Gastrocnemius medialis (tissue), 4 donors: Measurements from ENCODE around the gene LRIG2. TPM values are rescaled to one million over a fixed set of nuclear protein-coding genes. Genes with fewer than 3 reads are reported as not detected.
"Not testable (repeated sequence)": the region's sequence is repeated elsewhere in the genome, so short reads cannot be mapped to it uniquely, and the experiment has no call there.

Experiments used
- ATAC-seq, 2 donors: fragments of 150-250 bp; one replicate each; pipeline ENCODE4 v1.9.1; 2016
- DNase-seq, 2 donors: peaks; one replicate each; pipeline ENCODE4 v3.0.0-alpha.2; 2019
- H3K27ac ChIP-seq, 4 donors: fragments of 200-600 bp; sonication (generic); 1 replicate in 1 of 4; 2 replicates in 3 of 4; pipeline ENCODE4 v1.5.1; 2016 to 2018; ENCODE audit warnings: mild to moderate bottlenecking in 2 of 4, moderate library complexity in 1 of 4
- H3K27me3 ChIP-seq, 3 donors: fragments of 200-600 bp; sonication (generic) in 2 of 3; 1 replicate in 1 of 3; 2 replicates in 2 of 3; pipeline versions ENCODE4 v1.5.1 to v1.6.0; 2016 to 2019; ENCODE audit warnings: mild to moderate bottlenecking in 1 of 3, moderate library complexity in 1 of 3
- H3K36me3 ChIP-seq, 2 donors: fragments of 200-600 bp; sonication (generic) in 1 of 2; one replicate each; pipeline ENCODE4 v1.5.1; 2017 to 2018
- H3K4me1 ChIP-seq, 2 donors: fragments of 200-600 bp; sonication (generic) in 1 of 2; one replicate each; pipeline ENCODE4 v1.5.1; 2016 to 2017; ENCODE audit warnings: mild to moderate bottlenecking in 2 of 2
- H3K4me3 ChIP-seq, 4 donors: fragments of 200-600 bp; sonication (generic) in 3 of 4; 1 replicate in 1 of 4; 2 replicates in 3 of 4; pipeline ENCODE4 v1.5.1; 2016 to 2019; ENCODE audit warnings: mild to moderate bottlenecking in 2 of 4
- H3K9me3 ChIP-seq, 3 donors: fragments of 200-600 bp; sonication (generic) in 2 of 3; 1 replicate in 1 of 3; 2 replicates in 2 of 3; pipeline ENCODE4 v1.5.1; 2016 to 2019
- CTCF ChIP-seq, 5 experiments: fragments of 450-650 bp in 3 of 5; fragments of 200-600 bp in 2 of 5; sonication (generic) in 2 of 5; IDR thresholded peaks in 4 of 5; conservative IDR thresholded peaks in 1 of 5; 1 replicate in 4 of 5; 2 replicates in 1 of 5; pipeline ENCODE4 v1.5.1; 2016 to 2019; ENCODE audit warnings: antibody characterized with exemption in 5 of 5, mild to moderate bottlenecking in 3 of 5, moderate library complexity in 3 of 5
- POLR2A ChIP-seq, 2 donors: fragments of 450-650 bp; IDR thresholded peaks; one replicate each; pipeline ENCODE4 v1.6.1; 2017; ENCODE audit warnings: antibody characterized with exemption in 2 of 2, mild to moderate bottlenecking in 2 of 2, moderate library complexity in 2 of 2
- in situ Hi-C, 4 donors: fragments of 200-750 bp; cut with MboI; loops; one replicate each; pipeline versions ENCODE4 v1.15.0 to v1.8.0; 2017; ENCODE audit warnings: low sequenced_read_pairs in 4 of 4
- intact Hi-C: fragments of 100-400 bp; cut with DNase I; formaldehyde crosslinking; loops from one replicate; pipeline ENCODE4 v1.15.1; 2023; ENCODE audit warnings: low total_unique reads
- total RNA-seq, 4 donors: library from RNA; depleted of rRNA; stranded (reverse); fragments of >200 nt; gene quantifications; one replicate each; pipeline versions ENCODE4 v1.1.0 to v1.2.3, GENCODE V29; 2016

Gene LRIG2
- total RNA-seq, 4 donors from 2014 or later = 4.8 to 9.0 (median 8.9) TPM

GRCh38 chr1:113040718-113041412, 32.1 kb upstream of the LRIG2 start:
- ATAC-seq (no peak), DNase-seq (no peak)
- Histone ChIP-seq H3K27me3 (no peaks in the 10 kb centered on the region), H3K27ac (no peak overlapping the region), H3K36me3 (no peaks in the 10 kb centered on the region), H3K4me1 (peaks cover 0 to 7% of the 10 kb centered on the region in 2 donors), H3K4me3 (no peak overlapping the region), H3K9me3 (no peaks in the 10 kb centered on the region)
- in situ Hi-C loops (loop anchor here (5.0 kb wide), 2 partner anchors 159 to 324 kb away; partner anchors contain the start of gene PPM1J (in 1 of the 4)), intact Hi-C loops (no loop called here)
- TF ChIP-seq CTCF (IDR thresholded peaks at IDR 0.05 in 4 of 5, conservative IDR thresholded peaks at IDR 0.05 in 1 of 5) (no peak), POLR2A (IDR thresholded peaks at IDR 0.05) (no peak)

GRCh38 chr1:113041569-113042284, 31.3 kb upstream of the LRIG2 start:
- Histone ChIP-seq H3K9me3 (no peaks in the 10 kb centered on the region), H3K4me3 (no peak overlapping the region), H3K27me3 (no peaks in the 10 kb centered on the region), H3K27ac (no peak overlapping the region), H3K36me3 (no peaks in the 10 kb centered on the region), H3K4me1 (peaks cover 0 to 7% of the 10 kb centered on the region in 2 donors)
- intact Hi-C loops = loop anchor here (1.0 to 2.0 kb wide), 4 partner anchors 86 to 325 kb away; no protein-coding TSS in a partner anchor
- TF ChIP-seq CTCF (IDR thresholded peaks at IDR 0.05 in 4 of 5, conservative IDR thresholded peaks at IDR 0.05 in 1 of 5) = no peak
- no peak for TF ChIP-seq POLR2A (IDR thresholded peaks at IDR 0.05)
- no peak for DNase-seq
- no peak for ATAC-seq
- in situ Hi-C loops = loop anchor here (5.0 kb wide), 2 partner anchors 159 to 324 kb away; partner anchors contain the start of gene PPM1J (in 1 of the 4)

- intact Hi-C loops = loop anchor here (1.0 to 2.0 kb wide), 4 partner anchors 87 to 326 kb away; no protein-coding TSS in a partner anchor
- H3K27ac ChIP-seq = no peak overlapping the region
- TF ChIP-seq POLR2A (IDR thresholded peaks at IDR 0.05) (no peak), CTCF (IDR thresholded peaks at IDR 0.05 in 4 of 5, conservative IDR thresholded peaks at IDR 0.05 in 1 of 5) (peak; percentile 67 to 78 (median 73))
Observed at GRCh38 chr1:113042285-113043143, 30.5 kb upstream of the LRIG2 start.

GRCh38 chr1:113043144-113043488, 29.9 kb upstream of the LRIG2 start:
- intact Hi-C loops = loop anchor here (2.0 kb wide), 1 partner anchor 234 kb away; no protein-coding TSS in a partner anchor
- H3K4me3 ChIP-seq, ATAC-seq, H3K27ac ChIP-seq, DNase-seq, H3K4me1 ChIP-seq, H3K27me3 ChIP-seq, H3K36me3 ChIP-seq, H3K9me3 ChIP-seq: not testable (repeated sequence)
- in situ Hi-C loops = loop anchor here (5.0 kb wide), 2 partner anchors 161 to 326 kb away; partner anchors contain the start of gene PPM1J (in 1 of the 4)

More at GRCh38 chr1:113042285-113043143, 30.5 kb upstream of the LRIG2 start:
- no peaks in the 10 kb centered on the region for H3K36me3 ChIP-seq
- no peak overlapping the region for H3K4me3 ChIP-seq
- H3K9me3 ChIP-seq = no peaks in the 10 kb centered on the region
- peaks cover 0 to 7% of the 10 kb centered on the region in 2 donors for H3K4me1 ChIP-seq
- peak; percentile 42 to 66 for DNase-seq
- peak; percentile 90 to 92 for ATAC-seq
- no peaks in the 10 kb centered on the region for H3K27me3 ChIP-seq
- in situ Hi-C loops = loop anchor here (5.0 kb wide), 2 partner anchors 160 to 325 kb away; partner anchors contain the start of gene PPM1J (in 1 of the 4)
